Keratinocyte (primary cell): ENCODE data around the gene ZNF14. TPM values are rescaled to one million over a fixed set of nuclear protein-coding genes. Genes with fewer than 3 reads are reported as not detected.

Source experiments
- DNase-seq: peaks from one replicate; pipeline ENCODE4 v3.0.0-alpha.2; 2011; ENCODE audit warnings: low read depth, missing footprints, low spot score
- FAIRE-seq: peaks from 2 replicates; lab custom pipeline; 2011; peaks lifted over from hg19 to GRCh38; lab: Jason Lieb, UNC
- H2AFZ ChIP-seq: 2 replicates; pipeline ENCODE4 v1.6.0; 2012; ENCODE audit warnings: low read length, control low read depth, inconsistent platforms; ENCODE audit not compliant: control insufficient read depth
- H3K27ac ChIP-seq: 2 replicates; pipeline ENCODE4 v1.5.1; 2011; ENCODE audit warnings: low read length; ENCODE audit not compliant: control insufficient read depth, insufficient read depth
- H3K27me3 ChIP-seq: 3 replicates; pipeline ENCODE4 v1.6.0; 2011; ENCODE audit warnings: low read length; ENCODE audit not compliant: control insufficient read depth, insufficient read depth; ENCODE audit errors: extremely low read depth
- H3K36me3 ChIP-seq, 2 experiments: 2 replicates in 1 of 2; 3 replicates in 1 of 2; pipeline ENCODE4 v1.5.1; 2011; ENCODE audit warnings: low read length in 2 of 2, mild to moderate bottlenecking in 1 of 2; ENCODE audit not compliant: control insufficient read depth in 2 of 2, insufficient read depth in 2 of 2; ENCODE audit errors: extremely low read depth in 1 of 2
- H3K4me1 ChIP-seq: 3 replicates; pipeline ENCODE4 v1.5.1; 2011; ENCODE audit warnings: low read length; ENCODE audit not compliant: control insufficient read depth, insufficient read depth; ENCODE audit errors: extremely low read depth
- H3K4me2 ChIP-seq: 3 replicates; pipeline ENCODE4 v1.6.0; 2011; ENCODE audit warnings: low read depth, low read length; ENCODE audit not compliant: control insufficient read depth, insufficient read depth; ENCODE audit errors: extremely low read depth
- H3K4me3 ChIP-seq, 3 experiments: fragments of 200-600 bp in 1 of 3; sonication (generic) in 1 of 3; 2 replicates in 2 of 3; 3 replicates in 1 of 3; pipeline ENCODE4 v1.5.1; 2011 to 2016; ENCODE audit warnings: low read length in 3 of 3, mild to moderate bottlenecking in 3 of 3, control low read depth in 2 of 3, inconsistent platforms in 1 of 3, low read depth in 1 of 3, mixed read lengths in 1 of 3, mixed run types in 1 of 3, moderate library complexity in 1 of 3; ENCODE audit not compliant: control insufficient read depth in 2 of 3, insufficient read depth in 2 of 3; ENCODE audit errors: extremely low read depth in 1 of 3
- H3K79me2 ChIP-seq: 2 replicates; pipeline ENCODE4 v1.6.0; 2012; ENCODE audit warnings: low read length; ENCODE audit not compliant: control insufficient read depth, insufficient read depth
- H3K9ac ChIP-seq: 3 replicates; pipeline ENCODE4 v1.6.0; 2011; ENCODE audit warnings: low read length; ENCODE audit not compliant: control insufficient read depth, insufficient read depth; ENCODE audit errors: extremely low read depth
- H3K9me1 ChIP-seq: 3 replicates; pipeline ENCODE4 v1.6.0; 2011; ENCODE audit warnings: low read length; ENCODE audit not compliant: control insufficient read depth, insufficient read depth; ENCODE audit errors: extremely low read depth
- H3K9me3 ChIP-seq: 2 replicates; pipeline ENCODE4 v1.5.1; 2012; ENCODE audit warnings: low read depth, low read length; ENCODE audit not compliant: control insufficient read depth
- H4K20me1 ChIP-seq: 3 replicates; pipeline ENCODE4 v1.6.0; 2011; ENCODE audit warnings: low read length; ENCODE audit not compliant: control insufficient read depth, insufficient read depth; ENCODE audit errors: extremely low read depth
- CTCF ChIP-seq, 3 experiments: IDR thresholded peaks in 1 of 3; conservative IDR thresholded peaks in 1 of 3; optimal IDR thresholded peaks in 1 of 3; 2 replicates in 2 of 3; 3 replicates in 1 of 3; pipeline versions ENCODE3 to v1.5.1; 2011; ENCODE audit warnings: low read length in 3 of 3, mild to moderate bottlenecking in 3 of 3, moderate library complexity in 2 of 3, control low read depth in 1 of 3, inconsistent platforms in 1 of 3; ENCODE audit not compliant: insufficient read depth in 2 of 3; ENCODE audit errors: extremely low read depth in 1 of 3
- EZH2 ChIP-seq: IDR thresholded peaks from one replicate; pipeline ENCODE4 v1.6.1; 2012; ENCODE audit warnings: inconsistent platforms, mild to moderate bottlenecking, low read length, moderate library complexity
- dilution Hi-C: fragments of 300-500 bp; cut with MboI; formaldehyde crosslinking; loops from one replicate; pipeline ENCODE4 v1.7.0; 2020; ENCODE audit warnings: low sequenced_read_pairs; ENCODE audit not compliant: extremely low pct_ligation_motif_present
- polyA plus RNA-seq, 5 experiments: library from polyadenylated mRNA; depleted of rRNA in 3 of 5; stranded (reverse) in 3 of 5; stranded (forward) in 1 of 5; unstranded in 1 of 5; fragments of >200 nt; gene quantifications; 1 replicate in 1 of 5; 2 replicates in 3 of 5; 3 replicates in 1 of 5; pipeline versions ENCODE4 v1.2.1 to v1.2.3, GENCODE V29; 2011 to 2012; ENCODE audit warnings: missing spikeins in 2 of 5, low read depth in 1 of 5, low replicate concordance in 1 of 5

The ZNF14 gene
- polyA plus RNA-seq, 1 donor (not counting 4 experiments of a cell fraction or from before 2014, with no cell fraction given) = 2.1 TPM

GRCh38 chr19:19749908-19750841 is 17.3 kb upstream of the ZNF14 start:
- peaks cover 28% of the 10 kb centered on the region for H3K9me3 ChIP-seq
- H3K4me1 ChIP-seq = no peaks in the 10 kb centered on the region
- H3K4me2 ChIP-seq = no peak overlapping the region
- H3K36me3 ChIP-seq = no peaks in the 10 kb centered on the region
- no peaks in the 10 kb centered on the region for H3K27me3 ChIP-seq
- no peak overlapping the region for H3K9ac ChIP-seq
- TF ChIP-seq CTCF (optimal IDR thresholded peaks at IDR 0.05 in 1 of 3, IDR thresholded peaks at IDR 0.05 in 1 of 3, conservative IDR thresholded peaks at IDR 0.05 in 1 of 3; ENCODE audit: extremely low read depth in 1 of 3, insufficient read depth in 2 of 3, low read length in 3 of 3) = no peak
- no peak for TF ChIP-seq EZH2
- no peak overlapping the region for H3K27ac ChIP-seq
- no peaks in the 10 kb centered on the region for H4K20me1 ChIP-seq
- H3K9me1 ChIP-seq = no peaks in the 10 kb centered on the region
- no peak overlapping the region for H2AFZ ChIP-seq
- dilution Hi-C loops = no loop called here
- no peak overlapping the region for H3K4me3 ChIP-seq
- no peak for FAIRE-seq
- no peak for DNase-seq
- H3K79me2 ChIP-seq = no peaks in the 10 kb centered on the region

- Histone ChIP-seq H3K27me3 (no peaks in the 10 kb centered on the region), H2AFZ (no peak overlapping the region), H3K9me1 (no peaks in the 10 kb centered on the region), H3K27ac (no peak overlapping the region), H4K20me1 (no peaks in the 10 kb centered on the region), H3K4me2 (no peak overlapping the region), H3K79me2 (no peaks in the 10 kb centered on the region), H3K9ac (no peak overlapping the region), H3K36me3 (no peaks in the 10 kb centered on the region), H3K9me3 (peaks cover 27% of the 10 kb centered on the region), H3K4me1 (no peaks in the 10 kb centered on the region), H3K4me3 (no peak overlapping the region)
- TF ChIP-seq EZH2 (no peak), CTCF (optimal IDR thresholded peaks at IDR 0.05 in 1 of 3, IDR thresholded peaks at IDR 0.05 in 1 of 3, conservative IDR thresholded peaks at IDR 0.05 in 1 of 3; ENCODE audit: extremely low read depth in 1 of 3, insufficient read depth in 2 of 3, low read length in 3 of 3) (no peak)
- dilution Hi-C loops = no loop called here
- no peak for FAIRE-seq
- DNase-seq = no peak
Measured at GRCh38 chr19:19749117-19749907, 16.4 kb upstream of the ZNF14 start.
